Thyroid gland (tissue), 4 donors: ENCODE results near the gene STK38L.

Source experiments
- CTCF ChIP-seq, 6 experiments: fragments of 200-600 bp in 3 of 6; fragments of 450-650 bp in 3 of 6; sonication (generic) in 3 of 6; IDR thresholded peaks; one replicate each; pipeline ENCODE4 v1.5.1; 2016 to 2019; ENCODE audit warnings: antibody characterized with exemption in 6 of 6, mild to moderate bottlenecking in 2 of 6, inconsistent platforms in 1 of 6, moderate library complexity in 1 of 6
- POLR2A ChIP-seq, 2 donors: fragments of 450-650 bp; IDR thresholded peaks; one replicate each; pipeline ENCODE4 v1.6.1; 2017; ENCODE audit warnings: antibody characterized with exemption in 2 of 2, mild to moderate bottlenecking in 2 of 2, moderate library complexity in 1 of 2

- TF ChIP-seq POLR2A (IDR thresholded peaks at IDR 0.05) (no peak), CTCF (IDR thresholded peaks at IDR 0.05) (no peak)
Observed at GRCh38 chr12:27213830-27214787, 30.0 kb upstream of the STK38L start.
